IPS DF 6.9 (cell line): ENCODE measurements around the gene SPATA3.
"Not testable (repeated sequence)": the region's sequence is repeated elsewhere in the genome, so short reads cannot be mapped to it uniquely, and the experiment has no call there.

Source experiments
- DNase-seq: peaks from one replicate; pipeline ENCODE4 v3.0.0-alpha.2; 2013; ENCODE audit warnings: low read depth, low spot score
- H3K27ac ChIP-seq: one replicate; pipeline ENCODE4 v1.5.1; 2013; ENCODE audit warnings: low read length, control low read depth
- H3K27me3 ChIP-seq: 2 replicates; pipeline ENCODE4 v1.6.1; 2013; ENCODE audit warnings: mild to moderate bottlenecking, low read length; ENCODE audit not compliant: control insufficient read depth, insufficient read depth
- H3K36me3 ChIP-seq: 2 replicates; pipeline ENCODE4 v1.6.1; 2013; ENCODE audit warnings: low read length; ENCODE audit not compliant: control insufficient read depth, insufficient read depth
- H3K4me1 ChIP-seq: 2 replicates; pipeline ENCODE4 v1.6.1; 2013; ENCODE audit warnings: low read length; ENCODE audit not compliant: control insufficient read depth, insufficient read depth
- H3K4me3 ChIP-seq: 2 replicates; pipeline ENCODE4 v1.5.1; 2013; ENCODE audit warnings: mild to moderate bottlenecking, low read length
- H3K9me3 ChIP-seq: 2 replicates; pipeline ENCODE4 v1.6.1; 2013; ENCODE audit warnings: low read length, inconsistent platforms; ENCODE audit not compliant: control insufficient read depth, insufficient read depth
- WGBS: extraction: QIAGEN DNeasy Blood & Tissue Kit; methylation state at CpG from one replicate; pipeline ENCODE4 v1.1.7; 2013; ENCODE audit warnings: mixed read lengths, missing lambda C conversion rate; ENCODE audit not compliant: insufficient read length, insufficient coverage; 5-methylcytosine and 5-hydroxymethylcytosine counted together

SPATA3 gene

DNA sequence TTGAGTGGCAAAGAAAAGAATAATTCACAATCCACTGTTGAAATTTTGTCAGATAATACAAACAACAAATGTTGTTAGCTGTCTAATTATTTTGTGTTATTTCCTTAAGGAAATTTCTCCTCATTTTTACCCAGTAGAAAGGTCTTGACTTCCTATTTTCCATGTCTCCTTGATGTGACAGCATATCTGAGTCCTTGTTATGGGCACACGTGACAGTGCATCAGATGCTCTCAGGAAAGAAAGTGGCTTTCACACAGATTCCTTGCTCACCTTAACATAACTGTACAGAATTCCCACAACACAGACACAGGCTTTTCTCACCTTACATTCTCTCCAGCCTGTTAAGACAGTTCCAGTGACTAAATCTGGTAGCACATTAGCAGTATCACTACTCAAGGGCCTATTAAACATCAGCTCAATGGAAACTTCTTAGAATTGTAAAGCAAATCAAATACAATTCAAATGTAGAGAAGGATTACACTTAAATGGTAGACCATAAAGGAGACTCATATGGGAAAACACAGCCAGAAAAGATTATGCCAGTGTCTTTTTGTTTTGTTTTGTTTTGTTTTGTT is 40.7 kb upstream of the SPATA3 start:
- no peak for DNase-seq
- H3K9me3 ChIP-seq: no peaks in the 10 kb centered on the region

DNA sequence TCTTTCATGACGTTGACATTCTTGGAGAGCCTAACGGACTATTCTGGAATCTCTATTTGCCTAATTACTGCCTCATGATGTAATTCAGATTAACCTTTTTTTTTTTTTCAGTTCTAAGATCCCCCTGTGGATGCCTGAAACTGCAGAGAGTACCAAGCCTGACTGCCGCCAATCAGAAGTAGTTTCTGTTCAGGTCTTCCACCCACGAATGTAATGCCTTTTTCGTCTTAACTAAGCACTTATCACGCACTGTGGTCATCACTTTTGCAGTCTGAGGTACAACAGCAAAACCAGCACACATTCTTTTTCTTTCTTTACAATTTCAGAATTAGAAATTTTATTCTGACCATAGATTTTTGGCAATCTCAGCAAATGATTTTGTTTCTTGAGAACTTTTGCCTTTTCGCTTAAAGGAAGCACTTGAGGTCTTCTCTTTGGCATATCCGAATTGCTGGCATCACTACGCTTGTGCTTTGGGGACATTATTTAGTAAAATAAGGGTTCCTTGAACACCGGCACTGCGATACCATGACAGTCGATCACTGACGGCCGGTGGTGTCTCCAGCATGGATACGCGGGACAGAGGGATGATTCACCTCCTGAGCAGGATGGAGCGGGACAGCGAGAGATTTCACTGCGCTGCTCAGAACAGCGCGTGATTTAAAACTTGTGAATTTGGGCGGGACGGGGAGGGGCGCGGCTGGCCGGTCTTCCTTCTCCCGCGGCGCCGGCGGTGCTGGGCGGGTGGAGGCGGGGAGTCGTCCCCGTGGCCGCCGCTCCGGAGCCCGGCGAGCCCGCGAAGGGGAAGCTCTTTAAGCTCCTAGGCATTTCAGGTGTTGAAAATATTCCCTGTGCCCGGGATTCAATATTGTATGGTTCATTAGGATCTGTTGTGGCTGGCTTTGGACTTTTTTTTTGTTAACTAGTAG is 38.8 kb upstream of the SPATA3 start:
- H3K27ac ChIP-seq: no peak overlapping the region
- H3K4me1 ChIP-seq: no peaks in the 10 kb centered on the region
- no peaks in the 10 kb centered on the region for H3K9me3 ChIP-seq
- no peaks in the 10 kb centered on the region; the same call in 1 of the 2 replicates for H3K27me3 ChIP-seq
- DNase-seq: no peak
- no peaks in the 10 kb centered on the region for H3K36me3 ChIP-seq
- WGBS: no CpG with 5 or more reads among the region's 43 CpGs
- peak overlapping the region; percentile 9; the same call in 1 of the 2 replicates for H3K4me3 ChIP-seq

More for the DNA sequence above, 40.7 kb upstream of the SPATA3 start:
- H3K4me1 ChIP-seq: no peaks in the 10 kb centered on the region
- WGBS: no CpG with 5 or more reads among the region's 1 CpG
- H3K27me3 ChIP-seq: no peaks in the 10 kb centered on the region; the same call in 1 of the 2 replicates
- no peak overlapping the region for H3K4me3 ChIP-seq
- no peak overlapping the region for H3K27ac ChIP-seq
- no peaks in the 10 kb centered on the region for H3K36me3 ChIP-seq

DNA sequence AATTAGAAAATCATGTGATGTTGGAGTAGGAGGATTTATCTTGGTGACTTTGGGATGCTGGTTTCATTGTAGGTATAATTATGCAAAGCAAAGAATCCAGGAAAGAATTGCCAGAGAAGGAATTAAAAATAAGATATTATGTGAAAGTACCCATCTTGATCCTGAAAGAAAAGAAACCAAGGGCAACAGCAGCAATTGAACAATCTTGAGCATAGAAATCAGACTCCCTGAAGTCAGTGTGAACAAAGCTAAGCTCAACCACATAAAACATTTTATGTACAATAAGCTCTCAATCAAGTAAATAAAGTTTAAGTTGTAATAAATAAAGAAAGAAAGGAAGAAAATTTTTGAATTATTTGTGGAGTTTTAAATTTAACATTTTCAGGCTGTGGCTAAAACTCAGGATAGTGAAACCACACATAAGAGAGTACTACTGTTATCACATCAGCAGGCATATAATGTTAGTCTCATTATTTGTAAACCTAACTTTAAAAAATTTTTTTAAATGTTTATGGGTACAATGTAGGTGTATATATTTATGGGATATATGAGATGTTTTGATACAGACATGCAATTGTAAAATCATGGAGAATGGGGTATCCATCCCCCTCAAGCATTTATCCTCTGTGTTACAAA is 38.0 kb upstream of the SPATA3 start:
- Histone ChIP-seq H3K9me3 (no peaks in the 10 kb centered on the region), H3K27me3 (no peaks in the 10 kb centered on the region; the same call in 1 of the 2 replicates), H3K36me3 (no peaks in the 10 kb centered on the region), H3K27ac (no peak overlapping the region), H3K4me3 (peak overlapping the region; percentile 9; the same call in 1 of the 2 replicates), H3K4me1 (no peaks in the 10 kb centered on the region)
- DNase-seq: no peak

DNA sequence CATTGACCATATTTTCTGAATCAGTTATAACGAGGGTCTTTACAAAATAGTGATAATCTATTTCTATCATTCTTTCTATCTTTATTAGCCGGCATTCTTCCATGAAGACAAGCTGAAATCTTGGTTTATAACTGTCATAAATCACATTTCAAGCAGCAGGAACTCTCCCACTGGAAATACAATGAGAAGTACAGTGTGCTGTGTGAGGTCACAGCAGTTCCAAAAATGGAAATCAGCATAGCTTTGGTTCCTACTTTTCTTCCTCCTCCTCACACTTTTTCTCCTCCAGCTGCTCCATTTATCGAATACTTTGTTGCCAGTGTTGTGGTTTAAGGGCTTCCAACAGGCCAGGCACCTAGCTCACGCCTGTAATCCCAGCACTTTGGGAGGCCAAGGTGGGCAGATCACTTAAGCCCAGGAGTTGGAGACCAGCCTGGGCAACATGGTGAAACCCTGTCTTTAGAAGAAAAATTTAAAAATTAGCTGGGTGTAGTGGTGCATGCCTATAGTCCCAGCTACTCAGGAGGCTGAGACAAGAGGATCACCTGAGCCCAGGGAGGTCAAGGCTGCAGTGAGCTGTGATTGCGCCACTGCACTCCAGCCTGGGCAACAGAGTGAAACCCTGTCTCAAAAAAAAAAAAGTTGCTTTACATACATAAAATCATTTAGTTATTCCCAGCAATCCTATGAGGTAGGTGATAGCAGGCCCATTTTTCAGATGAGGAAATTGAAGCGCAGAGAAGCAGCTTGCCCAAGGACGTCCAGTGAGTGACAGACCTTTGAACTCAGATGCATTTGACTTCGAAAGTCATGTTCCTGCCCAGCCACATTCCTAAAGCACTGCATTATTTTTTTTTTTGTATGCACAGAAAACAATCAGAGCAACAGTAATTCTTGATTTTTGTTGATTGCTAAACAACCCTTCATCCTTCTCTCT is 36.8 kb upstream of the SPATA3 start:
- no peaks in the 10 kb centered on the region; the same call in 1 of the 2 replicates for H3K27me3 ChIP-seq
- no peak overlapping the region for H3K4me3 ChIP-seq
- no CpG with 5 or more reads among the region's 8 CpGs for WGBS
- DNase-seq: no peak
- H3K9me3 ChIP-seq: no peaks in the 10 kb centered on the region
- 0 out of 2 replicates have a peak, but pooled peaks cover under 1% of the 10 kb centered on the region for H3K4me1 ChIP-seq
- H3K27ac ChIP-seq: no peak overlapping the region
- no peaks in the 10 kb centered on the region for H3K36me3 ChIP-seq

DNA sequence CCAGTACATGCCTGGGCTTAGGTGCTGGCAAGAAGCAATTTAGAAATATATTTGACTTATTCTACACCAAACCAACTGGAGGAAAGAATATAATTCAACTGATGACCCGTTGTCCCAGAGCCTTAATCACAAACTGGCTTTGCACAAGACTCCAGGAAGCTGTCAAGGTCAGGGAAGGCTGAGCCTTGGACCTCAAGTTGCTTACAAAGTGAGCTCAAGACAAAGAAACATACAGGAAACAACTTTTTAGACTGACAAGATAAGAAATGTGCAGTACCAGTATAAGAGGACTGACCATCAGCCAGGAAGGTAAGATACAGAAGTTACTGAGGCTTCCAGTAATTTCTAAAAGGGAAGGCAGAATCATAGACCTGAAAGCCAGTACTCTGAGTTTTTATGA is 35.9 kb upstream of the SPATA3 start:
- DNase-seq: no peak
- H3K9me3 ChIP-seq: no peaks in the 10 kb centered on the region
- H3K27me3 ChIP-seq: no peaks in the 10 kb centered on the region; the same call in 1 of the 2 replicates
- WGBS: no CpG with 5 or more reads among the region's 1 CpG
- no peaks in the 10 kb centered on the region for H3K36me3 ChIP-seq
- H3K4me1 ChIP-seq: 0 out of 2 replicates have a peak, but pooled peaks cover 1% of the 10 kb centered on the region
- no peak overlapping the region for H3K27ac ChIP-seq
- H3K4me3 ChIP-seq: no peak overlapping the region

DNA sequence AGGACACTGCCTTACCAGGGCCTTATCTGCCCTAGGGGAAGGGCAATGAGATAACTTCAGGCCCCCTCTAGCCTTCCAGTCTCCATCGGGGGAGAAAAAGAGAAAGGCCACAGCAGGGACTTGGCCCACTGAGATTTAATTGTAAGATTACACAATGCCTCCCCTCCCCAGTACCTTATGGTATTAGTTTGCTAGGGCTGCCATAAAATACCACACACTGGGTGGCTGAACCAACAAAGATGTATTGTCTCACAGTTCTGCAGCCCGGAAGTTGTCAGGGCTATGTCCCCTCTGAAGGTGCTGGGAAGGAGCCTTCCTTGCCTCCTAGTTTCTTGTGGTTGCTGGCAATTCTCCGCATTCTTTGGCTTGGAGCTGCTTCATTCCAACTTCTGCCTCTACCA is 34.8 kb upstream of the SPATA3 start:
- no peak for DNase-seq
- Histone ChIP-seq H3K27ac (no peak overlapping the region), H3K4me3 (no peak overlapping the region)

DNA sequence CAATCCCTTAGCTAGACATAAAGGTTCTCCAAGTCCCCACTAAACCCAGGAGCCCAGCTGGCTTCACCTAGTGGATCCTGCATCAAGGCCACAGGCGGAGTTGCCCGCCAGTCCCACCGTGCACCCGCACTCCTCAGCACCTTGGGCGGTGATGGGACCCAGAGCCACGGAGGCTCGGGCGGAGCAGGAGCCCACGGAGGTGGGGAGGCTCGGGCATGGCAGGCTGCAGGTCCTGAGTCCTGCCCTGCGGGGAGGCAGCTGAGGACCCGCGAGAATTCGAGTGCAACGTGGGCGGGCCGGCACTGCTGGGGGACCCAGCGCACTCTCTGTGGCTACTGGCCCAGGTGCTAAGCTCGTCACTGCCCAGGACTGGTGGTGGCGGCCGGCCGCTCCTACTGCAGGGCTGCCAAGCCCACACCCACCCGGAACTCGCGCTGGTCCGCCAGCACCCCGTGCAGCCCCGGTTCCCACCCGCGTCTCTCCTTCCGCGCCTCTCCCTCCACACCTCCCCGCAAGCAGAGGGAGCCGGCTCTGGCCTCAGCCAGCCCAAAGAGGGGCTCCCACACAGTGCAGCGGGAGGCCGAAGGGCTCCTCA is 31.7 kb upstream of the SPATA3 start:
- Histone ChIP-seq H3K27me3 (no peaks in the 10 kb centered on the region), H3K4me3 (no peak overlapping the region), H3K27ac (no peak overlapping the region), H3K36me3 (no peaks in the 10 kb centered on the region), H3K9me3 (no peaks in the 10 kb centered on the region), H3K4me1 (peaks cover 3% of the 10 kb centered on the region; the same call in 1 of the 2 replicates)
- DNase-seq: no peak
- no CpG with 5 or more reads among the region's 36 CpGs for WGBS

More for the DNA sequence above, 34.8 kb upstream of the SPATA3 start:
- 0 out of 2 replicates have a peak, but pooled peaks cover 1% of the 10 kb centered on the region for H3K4me1 ChIP-seq
- H3K36me3 ChIP-seq: no peaks in the 10 kb centered on the region
- no CpG with 5 or more reads among the region's 3 CpGs for WGBS
- H3K27me3 ChIP-seq: no peaks in the 10 kb centered on the region; the same call in 1 of the 2 replicates
- no peaks in the 10 kb centered on the region for H3K9me3 ChIP-seq

DNA sequence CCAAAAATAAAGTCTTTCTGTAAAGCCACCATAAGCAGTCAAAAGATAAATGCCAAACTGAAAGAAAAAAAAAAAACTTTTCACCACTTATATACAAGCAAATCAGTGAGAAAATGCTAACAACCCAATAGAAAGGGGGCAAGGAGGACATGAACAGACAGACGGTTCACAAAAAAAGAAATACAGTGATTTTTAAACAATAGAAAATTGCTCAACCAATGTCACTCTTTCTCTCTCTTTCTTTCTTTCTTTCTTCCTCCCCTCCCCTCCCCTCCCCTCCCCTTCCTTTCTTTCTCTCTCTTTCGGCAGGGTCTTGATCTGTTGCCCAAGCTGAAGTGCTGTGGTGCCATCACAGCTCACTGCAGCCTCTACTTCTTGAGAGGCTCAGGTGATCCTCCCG is 28.8 kb upstream of the SPATA3 start:
- H3K27ac ChIP-seq: no peak overlapping the region
- H3K4me1 ChIP-seq: peaks cover 3% of the 10 kb centered on the region; the same call in 1 of the 2 replicates
- H3K27me3 ChIP-seq: no peaks in the 10 kb centered on the region
- no peak overlapping the region for H3K4me3 ChIP-seq
- WGBS: no CpG with 5 or more reads among the region's 3 CpGs
- no peaks in the 10 kb centered on the region for H3K9me3 ChIP-seq
- no peak for DNase-seq
- no peaks in the 10 kb centered on the region for H3K36me3 ChIP-seq

DNA sequence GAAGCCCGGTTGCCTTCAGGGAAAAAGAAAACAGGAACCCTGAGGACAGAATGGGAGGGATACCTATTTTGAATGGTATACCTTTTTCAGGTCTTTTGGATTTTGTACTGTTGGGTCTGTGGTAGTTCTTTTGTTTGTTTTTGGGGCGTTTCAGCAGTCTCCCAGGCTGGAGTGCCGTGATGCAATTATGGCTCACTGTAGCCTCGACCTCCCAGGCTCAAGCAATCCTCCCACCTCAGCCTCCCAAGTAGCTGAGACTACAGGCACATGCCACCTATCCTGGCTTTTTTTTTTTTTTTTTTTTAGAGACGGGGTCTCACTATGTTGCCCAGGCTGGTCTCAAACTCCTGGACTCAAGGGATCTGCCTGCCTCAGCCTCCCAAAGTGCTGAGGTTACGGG is 27.6 kb upstream of the SPATA3 start:
- not testable (repeated sequence) for DNase-seq, H3K4me1 ChIP-seq, H3K4me3 ChIP-seq, H3K27me3 ChIP-seq, H3K9me3 ChIP-seq, H3K27ac ChIP-seq, H3K36me3 ChIP-seq
- no CpG with 5 or more reads among the region's 6 CpGs for WGBS
